HG03575 (cell line): ENCODE results near the gene ABTB1.

Source experiments
- ATAC-seq: cut with Tn5 transposase; IDR thresholded peaks from one replicate; pipeline ENCODE4 v1.9.1; 2021; ENCODE audit not compliant: unreplicated experiment, insufficient number of reproducible peaks, low FRiP score; ENCODE audit errors: extremely low read depth

ABTB1 gene

DNA sequence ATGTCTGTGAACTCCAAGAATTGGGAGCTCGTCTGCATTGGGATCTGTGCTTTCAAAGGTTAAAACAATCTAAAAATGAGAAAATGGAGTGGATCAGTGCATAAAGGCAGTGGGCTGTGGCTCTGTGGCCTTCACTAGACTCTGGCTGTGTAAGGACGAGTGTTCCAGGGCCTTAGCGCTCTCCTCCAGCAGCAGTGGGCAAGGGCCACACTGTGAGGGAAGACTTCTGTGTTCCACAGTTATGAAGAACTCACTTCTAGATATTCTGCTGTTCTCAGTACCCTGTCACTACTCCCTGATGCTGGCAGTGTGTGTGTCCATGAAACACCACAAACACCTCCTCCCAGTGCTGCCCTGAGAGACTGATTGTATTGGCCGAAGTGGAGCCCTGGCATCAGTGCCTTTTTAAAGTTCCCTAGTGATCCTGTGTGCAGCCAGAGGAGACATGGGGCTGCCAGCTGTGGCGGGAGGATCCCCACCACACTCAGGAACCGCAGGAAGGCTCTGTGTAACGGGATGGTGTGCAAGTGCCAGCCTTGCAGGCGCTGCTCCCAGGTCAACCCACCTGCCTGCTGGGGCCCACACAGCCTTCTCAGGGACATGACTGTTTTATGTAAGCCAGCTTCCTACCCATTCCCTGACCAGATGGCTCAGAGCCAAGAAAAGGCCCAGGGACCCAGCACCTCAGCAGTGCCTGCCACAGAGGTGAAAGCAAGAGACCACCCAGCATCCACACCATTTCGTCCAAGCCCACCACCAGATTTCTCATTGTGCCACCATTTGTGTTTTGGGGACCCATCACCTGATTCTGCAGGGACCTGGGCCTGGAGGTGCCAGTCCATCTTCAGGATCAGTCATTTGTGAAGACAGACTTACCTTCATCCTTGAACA, 40.4 kb downstream of the ABTB1 start:
- ATAC-seq, result no peak

DNA sequence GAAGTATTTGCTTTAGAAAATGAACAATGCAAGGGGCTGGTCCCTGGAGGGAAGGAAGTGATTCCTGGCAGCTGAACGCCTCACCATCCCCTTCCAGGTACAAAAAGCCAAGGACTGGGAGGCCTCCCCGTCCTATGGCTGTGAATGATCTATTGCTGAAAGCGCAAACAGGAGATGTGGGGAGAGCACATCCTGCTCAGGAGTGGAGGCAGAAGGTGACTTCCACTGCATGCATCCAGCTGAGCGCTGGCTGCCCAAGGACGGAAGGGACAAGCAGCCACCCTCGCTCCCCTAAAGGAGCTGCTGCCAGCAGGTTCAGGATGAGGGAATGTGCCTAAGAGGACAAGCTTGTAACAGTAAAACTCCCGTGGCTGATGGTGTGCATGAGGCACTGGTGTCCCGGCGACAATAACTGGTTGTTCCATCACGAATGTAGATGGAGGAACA, 41.4 kb downstream of the ABTB1 start:
- ATAC-seq, result no peak

DNA sequence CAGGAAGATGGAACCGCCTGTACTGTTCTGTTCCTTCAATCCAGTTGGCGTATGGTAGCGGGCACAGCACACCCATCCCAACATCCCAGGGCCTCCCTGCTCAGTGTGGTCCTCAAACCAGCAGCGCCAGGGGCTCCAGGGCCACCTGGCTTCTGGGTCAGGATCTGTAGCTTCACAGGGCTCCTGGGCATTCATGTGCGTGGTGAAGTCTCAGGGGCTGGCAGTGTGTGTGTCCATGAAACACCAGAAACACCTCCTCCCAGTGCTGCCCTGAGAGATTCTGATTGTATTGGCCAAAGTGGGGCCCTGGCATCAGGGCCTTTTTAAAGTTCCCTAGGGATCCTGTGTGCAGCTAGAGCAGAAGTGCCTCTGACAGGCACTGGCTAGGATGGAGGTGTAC, 42.1 kb downstream of the ABTB1 start:
- ATAC-seq, result no peak

DNA sequence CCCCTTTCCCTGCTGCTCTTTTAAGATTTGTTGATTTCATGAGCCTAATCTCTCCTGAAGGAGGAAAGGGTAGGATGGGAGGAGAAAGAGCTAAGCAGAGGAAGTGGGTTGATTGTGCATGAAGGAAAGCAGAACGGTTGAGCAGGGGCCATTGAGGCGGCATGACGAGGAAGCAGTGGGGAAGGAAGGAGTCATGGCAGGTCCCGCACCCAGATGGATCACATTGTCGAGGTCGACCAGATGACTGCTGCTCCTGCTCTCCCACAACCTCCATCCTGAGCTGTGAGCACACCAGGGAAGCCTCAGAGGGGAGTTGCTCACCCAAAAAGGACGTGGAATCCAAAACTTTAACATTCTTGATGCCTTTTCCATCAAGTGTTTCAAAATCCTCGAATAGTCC, 42.8 kb downstream of the ABTB1 start:
- no peak for ATAC-seq

DNA sequence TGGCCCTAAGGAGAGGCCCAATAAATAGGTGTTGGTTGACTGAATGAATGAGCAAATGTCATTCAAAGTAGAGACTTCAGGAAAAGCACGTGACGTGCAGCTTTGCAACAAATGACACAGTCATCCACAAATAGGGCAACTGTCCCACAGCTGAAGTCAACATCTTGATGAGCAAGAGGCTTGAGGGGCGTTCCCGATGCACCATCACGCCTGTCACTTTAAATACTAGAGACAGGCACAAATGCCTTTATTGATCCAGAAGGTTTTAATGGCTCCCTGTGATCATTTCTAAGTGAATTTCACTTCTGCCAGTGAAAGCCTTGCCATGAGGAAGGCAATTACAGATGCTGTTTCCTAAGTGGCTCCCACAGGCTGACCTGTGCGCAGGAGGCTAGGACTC, 43.6 kb downstream of the ABTB1 start:
- no peak for ATAC-seq

DNA sequence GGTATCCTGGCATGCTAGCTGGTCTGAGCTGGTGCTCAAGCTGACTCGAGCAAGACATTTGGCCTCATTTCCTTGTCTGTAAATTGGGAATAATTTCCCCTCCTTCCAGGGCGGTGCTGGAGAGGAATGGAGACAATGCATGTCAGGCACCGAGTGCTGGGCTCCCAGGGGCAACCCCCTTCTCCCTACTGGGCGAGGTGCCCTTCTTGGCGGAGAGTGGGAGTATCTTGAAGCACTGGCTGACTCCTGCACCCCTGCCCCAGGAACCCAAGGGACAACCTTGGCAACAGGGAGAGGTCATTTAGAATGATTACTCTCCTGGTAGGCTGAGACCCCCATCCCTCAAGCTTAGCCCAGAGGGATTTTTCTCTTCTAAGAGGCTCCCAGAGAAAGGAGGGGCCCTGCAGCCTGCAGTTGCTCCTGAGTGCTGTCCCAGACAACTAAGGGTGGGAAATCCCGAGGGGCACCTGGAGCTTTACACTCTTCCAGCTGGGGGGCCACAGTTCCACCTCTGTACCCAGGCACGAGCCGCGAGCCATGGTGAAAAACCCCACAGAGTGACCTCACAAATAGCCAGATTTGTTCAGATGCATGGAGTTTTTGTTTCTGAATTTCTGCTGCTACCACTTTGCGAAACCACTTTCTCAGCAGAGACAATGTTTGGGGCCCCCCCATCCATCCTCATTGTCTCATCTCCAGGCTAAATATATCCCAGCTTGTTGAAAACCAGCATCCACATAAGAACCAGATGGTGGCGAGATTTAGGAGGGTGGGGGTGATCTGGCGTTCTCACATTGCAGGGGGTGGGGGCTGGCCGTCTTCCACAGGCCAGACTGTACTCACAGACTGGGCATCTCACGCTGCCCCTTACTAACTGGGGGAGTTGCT, 44.8 kb downstream of the ABTB1 start:
- ATAC-seq, result no peak

DNA sequence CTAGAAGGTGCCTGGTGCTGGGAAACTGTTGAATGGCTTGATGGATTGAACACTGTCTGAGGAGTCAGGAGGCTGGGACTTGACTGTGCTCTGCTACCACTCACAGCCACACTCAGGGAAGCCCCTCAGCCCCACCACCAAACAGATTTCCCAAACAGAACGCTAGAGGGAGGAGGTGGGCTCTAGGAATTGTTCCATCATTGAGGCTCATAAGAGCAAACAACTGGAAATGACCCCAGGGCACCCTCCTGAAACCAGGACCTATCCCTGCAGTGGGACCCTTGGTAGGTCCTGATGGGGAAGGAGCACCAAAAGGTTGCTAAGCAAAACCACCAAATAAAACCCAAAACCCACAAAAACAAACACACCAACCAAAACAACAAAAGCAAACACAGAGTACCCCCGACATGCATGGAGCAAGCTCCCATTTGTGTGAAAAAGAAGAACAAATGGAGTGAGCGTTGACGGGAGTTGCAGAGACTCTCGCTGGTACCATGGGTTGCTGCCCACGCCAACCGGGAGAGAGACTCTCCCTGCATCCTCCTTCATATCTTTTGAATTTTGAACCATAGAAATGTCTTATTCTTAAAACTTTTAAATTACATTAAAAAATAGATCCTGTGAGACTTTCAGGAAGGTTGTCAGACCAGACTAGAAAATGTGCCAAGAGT, 45.6 kb downstream of the ABTB1 start:
- no peak for ATAC-seq

DNA sequence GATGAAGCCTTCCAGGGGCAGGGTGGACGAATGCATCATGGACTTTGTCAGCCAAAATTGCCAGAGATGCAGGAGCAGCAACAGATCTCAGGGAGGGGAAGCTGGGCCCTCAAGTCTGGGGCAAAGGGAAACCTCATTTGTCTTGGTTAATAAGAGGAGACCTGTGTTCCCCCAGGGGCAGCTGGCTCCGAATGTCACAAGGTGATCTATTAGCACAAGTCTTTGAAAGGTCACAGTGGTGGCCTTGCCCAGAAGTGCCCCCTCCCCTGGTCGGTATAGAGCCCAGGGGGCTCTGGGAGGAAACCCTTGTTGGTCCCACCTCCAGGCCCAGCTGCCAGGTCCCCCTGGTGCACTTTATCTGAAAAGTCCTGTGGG, 46.2 kb downstream of the ABTB1 start:
- no peak for ATAC-seq

DNA sequence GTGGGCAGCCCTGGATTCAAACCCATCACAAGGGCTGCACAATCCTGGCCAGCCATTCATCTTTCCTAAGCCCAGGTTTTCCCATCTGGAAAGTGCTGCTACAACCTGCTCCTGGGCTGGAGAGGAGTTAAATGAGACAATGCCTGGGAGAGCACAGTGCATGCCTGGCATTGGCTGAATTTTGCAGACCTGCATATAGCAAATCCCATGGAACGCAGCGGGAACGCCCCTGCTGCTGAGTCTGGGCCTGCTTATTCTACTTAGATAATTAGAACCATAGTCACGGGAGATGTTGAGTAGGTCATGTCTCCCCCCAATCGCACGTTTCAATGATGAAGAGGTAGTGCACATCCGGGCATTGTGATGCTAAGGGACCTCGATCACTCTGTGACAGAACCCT, 46.6 kb downstream of the ABTB1 start:
- no peak for ATAC-seq

DNA sequence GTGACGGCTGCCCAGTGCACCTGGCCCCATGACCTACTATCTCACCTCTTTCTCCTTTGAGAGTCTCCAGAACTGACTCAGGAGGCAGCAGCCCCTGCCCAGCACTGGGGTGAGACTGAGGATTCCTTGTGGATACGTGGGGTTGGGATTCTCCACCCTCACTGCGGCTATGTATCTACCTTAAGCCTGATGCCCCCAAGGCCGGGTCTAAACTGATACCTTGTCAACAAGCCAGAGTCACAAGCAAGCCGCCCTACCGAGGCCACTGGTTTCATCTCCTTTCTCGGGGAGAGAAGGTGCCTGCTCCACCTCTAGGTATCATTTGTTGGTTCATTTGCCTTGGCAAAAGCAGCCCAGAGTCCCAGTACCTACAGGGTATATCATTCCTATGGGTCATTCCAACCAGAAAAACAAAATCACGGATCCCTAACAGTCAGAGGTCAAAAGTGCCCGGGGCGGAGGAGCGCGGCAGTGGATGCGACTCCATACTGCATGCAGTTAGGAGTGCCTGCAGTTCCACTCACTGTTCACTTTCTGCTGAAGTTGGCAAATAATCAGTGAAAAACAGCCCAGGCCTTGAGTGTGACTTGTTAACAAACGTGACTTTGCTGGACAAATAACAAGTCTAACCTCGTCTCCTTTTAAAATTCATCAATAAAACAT, 47.5 kb downstream of the ABTB1 start:
- no peak for ATAC-seq

DNA sequence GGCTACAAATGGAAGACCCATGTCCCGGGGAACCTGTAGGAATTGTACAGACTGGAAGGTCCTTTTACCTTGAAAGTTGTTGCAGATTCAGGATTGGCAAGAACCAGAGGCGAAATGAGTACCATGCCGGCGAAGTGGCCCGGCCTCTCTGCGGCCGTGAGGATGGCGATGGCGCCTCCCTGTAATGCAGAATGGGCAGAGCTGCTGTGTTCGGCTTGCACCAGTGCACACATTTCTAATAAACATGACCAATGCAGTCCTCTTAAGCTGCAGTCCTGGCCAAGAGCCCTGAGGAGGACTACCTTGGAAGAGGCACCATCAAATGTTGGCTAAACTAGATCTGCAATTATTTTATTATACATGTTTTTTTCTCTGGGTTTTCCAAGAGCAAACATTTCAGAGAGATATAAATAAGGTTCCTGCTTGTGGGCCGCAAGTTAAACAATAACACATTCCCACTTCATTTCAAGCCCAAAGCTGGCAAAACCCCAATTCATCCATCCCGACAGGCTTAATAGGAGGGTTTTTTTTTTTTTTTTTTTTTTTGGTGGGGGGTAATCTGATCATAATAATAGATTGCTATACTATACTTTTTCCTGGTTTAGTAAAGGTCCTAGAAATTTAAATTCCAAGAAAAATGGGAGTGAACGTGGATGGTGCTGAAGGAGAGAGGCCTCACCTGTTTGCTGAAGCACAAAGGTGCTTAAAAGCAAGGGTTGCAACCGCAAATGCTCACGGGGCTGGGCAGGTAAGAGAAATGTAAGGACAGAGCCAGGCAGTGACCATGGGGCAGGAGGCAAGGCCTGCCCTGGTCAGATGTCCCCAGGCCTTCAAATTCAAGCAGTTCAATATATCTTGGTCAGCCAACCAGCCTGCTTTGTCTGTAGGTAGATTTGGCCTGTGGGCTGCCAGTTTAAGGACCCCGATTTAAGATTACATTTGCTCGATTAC, 48.5 kb downstream of the ABTB1 start:
- no peak for ATAC-seq

DNA sequence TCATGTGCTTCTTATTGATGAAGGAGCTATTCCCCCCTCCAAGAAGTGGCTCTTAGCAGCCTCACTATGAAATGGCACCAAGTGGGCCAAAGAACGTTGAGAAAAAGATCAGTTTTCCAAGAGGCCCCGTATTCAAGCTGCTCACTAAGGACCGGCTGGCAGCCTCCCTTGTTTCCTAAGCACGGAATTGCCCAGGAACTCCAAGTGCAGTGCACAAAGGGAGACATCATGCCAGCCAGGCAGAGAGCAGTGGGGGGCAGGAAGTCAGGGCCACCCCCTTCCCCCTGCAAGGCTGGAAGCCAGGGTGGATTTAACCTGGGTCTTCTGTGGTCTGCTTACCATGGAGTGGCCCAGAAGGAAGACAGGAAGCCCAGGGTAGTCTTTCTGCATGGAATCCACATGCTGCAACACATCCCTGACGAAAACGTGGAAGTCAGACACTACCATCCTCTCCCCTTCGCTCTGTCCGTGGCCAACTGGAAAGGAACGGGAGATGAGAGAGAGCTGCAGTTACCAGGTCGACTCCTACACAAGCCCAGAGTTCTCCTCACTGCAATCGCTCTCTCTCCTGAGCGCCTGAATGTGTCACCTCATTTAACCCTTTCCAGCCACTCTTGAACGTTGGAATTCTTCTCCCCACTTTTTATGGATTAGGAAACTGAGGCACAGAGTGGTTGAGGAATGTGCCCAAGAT, 49.5 kb downstream of the ABTB1 start:
- ATAC-seq, result no peak

DNA sequence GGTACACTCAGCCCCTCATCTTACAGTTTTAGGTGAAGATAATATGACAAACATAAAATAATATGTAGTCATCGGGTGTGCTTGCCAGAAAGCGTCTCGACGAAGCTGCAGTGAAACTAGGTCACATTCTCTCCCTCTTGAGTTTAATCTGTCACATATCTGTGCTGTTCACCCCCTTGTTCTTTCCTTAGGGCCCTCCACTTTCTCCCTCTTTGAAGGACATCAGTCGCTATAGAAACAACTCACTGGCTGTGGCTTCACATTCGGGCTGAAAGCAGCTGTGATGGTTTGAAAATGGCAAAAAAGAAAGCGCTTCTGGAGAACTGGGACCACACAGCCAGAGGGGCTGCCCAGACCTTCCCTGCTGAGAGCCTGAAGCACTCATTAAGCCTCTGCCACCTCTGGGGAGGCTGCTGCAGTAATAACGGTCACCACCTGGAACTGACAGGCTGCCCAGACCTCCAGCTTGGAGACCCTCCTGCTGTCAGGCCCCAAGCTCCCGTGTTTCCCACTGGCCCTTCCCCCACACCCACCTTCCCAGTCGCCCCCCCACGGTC, 50.3 kb downstream of the ABTB1 start:
- no peak for ATAC-seq

DNA sequence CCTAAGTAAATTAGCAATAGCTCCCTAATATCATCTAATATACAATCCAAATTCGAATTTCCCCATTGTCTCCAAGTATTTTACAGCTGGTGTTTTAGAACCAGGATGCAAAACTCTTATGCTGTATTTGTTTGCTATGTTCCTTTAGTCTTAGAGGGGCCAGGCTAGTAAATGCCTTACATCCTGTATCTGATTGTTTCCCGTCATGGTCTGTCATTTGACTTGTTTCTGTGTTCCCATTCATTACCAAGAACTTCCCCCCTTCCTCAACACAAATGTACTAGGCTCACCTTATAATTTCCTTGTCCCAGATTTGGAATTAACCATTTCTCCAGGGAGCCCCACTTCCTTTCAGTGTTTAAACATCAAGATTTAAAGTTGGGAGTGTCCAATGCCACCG, 54.1 kb downstream of the ABTB1 start:
- no peak for ATAC-seq

DNA sequence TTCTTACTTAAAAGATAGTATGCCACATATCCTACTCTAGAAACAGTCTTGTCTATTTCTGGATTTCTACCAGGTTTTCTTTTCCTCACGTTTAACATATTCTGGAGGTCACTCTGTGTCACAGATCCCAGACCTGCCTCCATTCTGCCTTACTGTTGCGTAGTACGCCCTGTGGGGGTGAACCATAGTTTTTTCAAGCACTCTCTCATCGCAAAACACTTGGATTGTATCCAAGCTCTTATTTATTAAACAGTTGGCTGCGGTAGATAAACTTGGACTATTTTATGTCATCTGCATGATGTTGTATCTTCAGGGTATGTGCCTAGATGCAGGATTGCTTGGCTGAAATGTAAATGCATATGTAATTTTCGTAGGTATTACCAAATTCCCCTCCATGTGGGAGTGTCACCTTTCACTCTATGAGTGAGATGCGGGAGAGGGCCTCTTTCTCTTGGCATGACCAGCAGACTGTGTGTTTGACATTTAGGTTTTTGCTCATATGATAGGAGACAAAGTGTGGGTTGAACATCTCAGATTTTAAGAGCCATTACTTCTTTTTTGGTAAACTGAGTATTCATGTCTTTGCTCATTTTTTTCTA, 55.8 kb downstream of the ABTB1 start:
- no peak for ATAC-seq

DNA sequence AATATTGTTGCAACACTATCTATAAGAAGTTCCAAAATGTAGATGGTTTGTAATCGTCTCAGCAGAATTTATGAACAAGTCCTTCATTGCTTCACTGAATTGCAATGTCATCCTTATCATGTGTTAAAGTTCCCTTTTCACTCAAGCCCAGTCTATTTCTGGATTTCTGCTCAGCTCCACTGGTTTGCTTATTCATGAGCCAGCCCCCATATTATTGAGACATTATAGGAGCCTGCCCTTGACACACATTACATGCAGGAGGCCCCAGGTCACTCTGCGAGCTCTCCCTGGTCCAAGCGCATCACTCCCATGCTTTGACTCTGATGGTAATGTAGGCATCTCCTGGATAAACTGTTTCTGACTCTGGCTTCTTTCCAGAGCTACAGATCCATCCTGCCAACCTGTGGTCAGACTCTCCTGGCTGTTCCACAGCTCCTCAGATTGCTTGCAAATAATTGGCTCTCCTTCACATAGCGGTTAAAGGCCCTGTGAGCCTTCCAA, 56.9 kb downstream of the ABTB1 start:
- ATAC-seq, result no peak

DNA sequence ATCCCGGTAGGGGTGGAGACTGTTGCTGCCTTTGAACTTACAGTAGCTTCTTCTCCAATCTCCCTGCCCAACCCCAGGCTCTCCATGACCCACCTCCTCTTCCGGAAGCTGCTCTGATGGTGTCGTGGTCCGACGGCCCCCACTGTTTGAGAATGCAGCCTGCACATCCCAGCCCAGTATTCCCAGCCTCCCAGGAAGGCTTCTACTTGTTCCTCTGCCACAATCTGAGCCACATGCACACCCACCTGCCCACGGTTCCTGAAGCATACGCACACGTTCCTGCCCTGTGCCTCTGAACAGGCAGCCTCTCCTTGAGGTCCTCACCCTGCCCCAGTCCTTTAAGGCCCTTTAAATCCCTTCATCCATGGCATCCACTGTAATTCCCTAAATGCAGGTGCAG, 57.4 kb downstream of the ABTB1 start:
- ATAC-seq, result no peak
